ENCODE data around the gene GYPC.
"Not testable (repeated sequence)": the region's sequence is repeated elsewhere in the genome, so short reads cannot be mapped to it uniquely, and the experiment has no call there.

The GYPC gene, protein sequence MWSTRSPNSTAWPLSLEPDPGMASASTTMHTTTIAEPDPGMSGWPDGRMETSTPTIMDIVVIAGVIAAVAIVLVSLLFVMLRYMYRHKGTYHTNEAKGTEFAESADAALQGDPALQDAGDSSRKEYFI

DNA sequence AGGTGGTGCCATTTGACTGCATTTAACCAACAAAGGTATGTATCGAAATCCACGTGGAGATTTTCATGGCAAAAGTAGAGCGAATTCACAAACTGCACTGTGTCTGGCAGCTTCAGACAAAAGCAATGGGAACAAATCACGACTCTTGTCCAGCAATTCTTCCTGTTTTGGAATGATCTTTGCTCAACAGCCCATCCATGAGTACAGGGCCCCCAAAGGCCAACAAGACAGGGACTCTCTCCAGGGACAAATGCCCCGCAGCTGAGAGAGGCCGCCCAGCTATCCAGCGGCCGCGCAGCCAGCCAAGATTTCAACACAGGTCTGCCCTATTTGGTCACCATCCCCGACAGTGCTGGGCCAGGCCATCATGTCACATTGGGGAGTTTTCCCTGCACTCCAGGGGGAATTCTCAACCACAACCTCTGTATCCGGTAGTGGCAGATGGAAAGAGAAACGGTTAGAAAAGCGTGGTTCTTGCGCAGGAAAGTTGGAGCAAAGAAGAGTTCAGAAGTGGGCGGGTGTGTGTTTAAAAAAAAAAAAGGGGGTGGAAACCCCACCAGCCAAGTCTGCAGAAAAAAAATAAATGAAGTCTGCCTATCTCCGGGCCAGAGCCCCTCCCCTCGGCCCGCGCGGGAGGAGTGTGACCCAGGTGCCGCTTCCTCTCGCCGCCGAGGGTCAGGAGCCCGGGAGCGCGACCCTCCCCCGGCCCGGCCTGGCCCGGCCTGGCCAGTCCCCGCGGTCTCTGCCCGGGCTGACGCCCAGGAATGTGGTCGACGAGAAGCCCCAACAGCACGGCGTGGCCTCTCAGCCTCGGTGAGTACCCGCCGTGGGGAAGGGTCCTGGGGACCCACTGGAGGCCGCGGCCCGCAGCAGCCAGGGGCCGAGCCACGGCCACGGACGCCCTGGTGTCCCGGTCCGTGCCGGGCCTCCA lies at the start of gene GYPC:
Gene GYPC, plus strand, starts transcription at position 659 of the 931 bp plus-strand sequence. Its CDS starts 106 bp downstream, at position 765.
- DNase-seq: no peak

DNA sequence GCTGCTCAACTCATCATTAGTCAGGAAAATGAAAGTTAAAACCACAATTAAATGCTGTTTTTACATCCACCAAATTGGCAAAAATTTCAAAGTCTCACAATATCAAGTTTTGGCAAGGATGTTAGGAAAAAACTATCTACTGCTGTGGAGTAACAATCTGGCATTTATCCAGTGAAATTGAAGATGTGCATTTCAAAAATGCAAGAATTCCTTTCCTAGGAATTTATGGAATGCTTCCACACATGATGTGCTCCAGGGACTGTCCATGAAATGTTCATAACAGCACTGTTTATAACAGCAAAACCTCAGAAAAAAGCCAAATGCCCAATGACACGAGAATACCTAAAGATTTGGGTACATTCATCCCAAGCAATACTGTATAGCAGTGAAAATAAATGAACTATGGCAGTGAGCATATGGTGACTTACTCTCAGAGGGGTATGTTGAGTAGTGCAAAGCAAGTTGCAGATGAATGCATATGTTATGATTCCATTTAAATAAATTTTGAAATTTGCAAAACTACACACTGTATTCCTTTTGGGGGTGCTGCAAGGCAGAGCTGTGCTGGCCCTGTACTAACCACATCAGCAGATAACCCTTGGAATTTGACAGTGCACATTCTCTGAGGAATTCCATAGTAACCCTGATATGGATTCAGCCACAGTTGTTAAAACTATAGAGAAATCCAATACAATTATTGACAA lies 41.3 kb upstream of the GYPC start:
- no peak for DNase-seq

DNA sequence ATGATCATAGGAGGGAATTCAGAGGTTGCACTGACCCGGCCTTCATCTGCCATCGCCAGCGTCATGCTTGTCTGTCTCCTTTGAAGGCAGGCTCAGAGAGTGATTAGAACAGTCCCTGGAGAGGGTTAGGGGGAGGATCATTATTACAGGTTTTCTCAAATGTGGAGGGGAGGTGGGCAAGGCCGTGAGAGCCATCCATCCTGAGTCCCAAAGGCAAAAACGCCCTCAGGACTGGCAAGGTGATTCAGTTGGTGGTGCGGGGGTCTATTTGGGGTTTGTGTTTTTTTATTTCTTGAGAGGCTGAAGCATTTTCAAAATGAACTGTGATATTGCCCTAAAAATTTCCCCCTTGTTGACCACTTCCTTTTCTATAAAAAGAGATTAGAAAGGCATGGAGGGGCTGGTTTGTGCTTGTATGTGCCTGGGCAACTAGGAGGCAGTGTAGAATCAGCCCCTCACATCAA lies 39.3 kb upstream of the GYPC start:
- DNase-seq: no peak

DNA sequence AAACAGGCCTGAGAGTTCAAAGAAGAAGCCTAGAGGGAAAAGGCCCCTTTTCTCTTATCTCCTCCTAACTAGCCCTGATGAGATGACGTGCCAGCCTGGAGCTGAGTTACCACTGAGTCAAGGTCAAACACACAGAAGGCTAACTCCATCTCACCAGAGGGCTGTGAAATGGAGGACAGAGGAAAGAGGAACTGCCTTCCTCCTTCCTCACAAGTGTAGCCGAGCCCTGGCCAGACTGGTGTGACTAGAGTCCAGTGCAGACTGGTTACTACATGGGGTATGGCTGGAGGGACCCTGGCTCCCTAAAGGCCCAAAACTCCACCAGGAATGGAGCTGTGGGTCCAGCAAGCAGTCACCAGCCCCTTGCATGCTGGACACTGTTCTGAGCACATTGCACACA lies 35.7 kb upstream of the GYPC start:
- no peak for DNase-seq

DNA sequence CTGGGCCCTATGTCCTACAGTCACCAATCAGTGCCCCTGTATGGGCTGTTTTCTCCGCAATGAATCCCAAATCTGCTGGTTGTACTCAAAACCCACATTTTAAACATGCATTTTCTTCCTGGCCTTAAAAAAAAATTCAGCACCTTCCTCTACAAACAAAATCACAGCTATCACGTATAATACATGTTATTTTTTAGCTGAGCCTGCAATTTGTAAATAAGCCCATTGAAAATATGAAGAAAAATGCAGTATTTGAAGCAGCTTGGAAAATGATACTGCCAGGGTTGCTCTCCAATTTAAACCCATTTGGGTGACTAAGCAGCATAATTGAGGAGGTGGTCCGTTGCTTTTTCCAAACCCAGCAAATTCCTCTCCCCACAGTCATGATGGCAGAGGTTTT lies 33.0 kb upstream of the GYPC start:
- no peak for DNase-seq

DNA sequence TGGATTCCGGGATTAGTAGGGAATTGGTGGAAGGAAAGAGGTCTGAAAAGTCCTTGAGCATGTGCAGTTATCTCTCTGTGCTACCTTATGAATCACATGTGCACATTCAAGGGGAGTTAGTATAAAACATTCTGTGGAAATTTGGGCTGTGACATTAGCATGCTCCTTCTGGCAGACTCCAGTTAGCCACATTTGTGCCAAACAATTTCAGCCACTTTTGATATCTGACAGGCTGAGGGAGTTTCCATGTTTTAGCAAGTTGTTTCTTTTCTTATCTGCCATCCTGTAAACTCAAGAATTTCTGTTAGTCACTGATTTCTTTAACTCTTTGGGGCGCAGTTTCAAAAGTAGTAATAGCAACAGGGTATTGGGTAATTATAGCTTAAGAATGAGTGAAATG lies 28.3 kb upstream of the GYPC start:
- DNase-seq: no peak

DNA sequence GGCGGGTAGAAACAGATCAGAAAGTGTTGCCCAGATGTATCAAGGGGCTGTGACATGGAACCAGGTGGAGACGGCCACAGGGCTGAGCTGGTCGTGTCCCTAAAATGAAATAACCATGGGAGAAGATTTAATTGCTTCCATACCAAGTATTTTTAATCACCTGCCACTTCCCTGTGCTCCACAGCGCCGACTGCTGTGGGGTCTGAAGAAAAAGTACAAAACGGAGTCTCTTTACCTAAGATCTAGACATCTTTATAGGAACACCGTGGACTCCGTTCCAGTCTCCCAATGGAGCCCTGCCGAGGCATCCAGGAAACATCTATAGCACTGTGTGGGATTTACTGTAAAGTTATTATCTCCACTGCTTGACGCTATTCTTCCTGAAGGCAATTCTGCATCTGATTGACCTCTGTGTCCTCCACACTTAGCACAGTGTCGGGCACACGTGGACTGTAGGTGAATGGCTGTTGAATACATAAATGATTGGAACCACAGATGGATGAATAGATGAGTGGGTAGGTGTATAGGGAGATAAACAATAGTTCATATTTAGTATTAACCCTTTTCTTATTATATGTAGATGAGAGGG lies 21.6 kb upstream of the GYPC start:
- no peak for DNase-seq

DNA sequence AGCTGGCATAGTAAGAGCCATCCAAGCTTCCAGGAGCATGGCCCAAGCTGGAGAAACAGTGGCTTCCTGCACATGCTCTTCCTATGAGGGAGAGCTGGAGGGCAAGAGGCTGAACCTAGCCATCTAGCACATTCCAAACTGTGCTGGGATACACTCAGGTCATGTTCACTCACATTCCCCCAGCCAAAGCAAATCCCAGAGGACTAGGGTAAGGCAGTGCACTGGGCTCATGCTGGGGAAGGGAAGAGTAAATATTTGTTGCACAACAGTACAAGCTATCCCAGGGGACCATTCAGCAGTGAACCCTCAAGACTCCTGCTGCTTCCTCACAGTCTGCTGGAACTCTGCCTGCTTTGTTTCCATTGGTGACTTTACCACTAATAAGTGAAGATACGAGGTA lies 20.7 kb upstream of the GYPC start:
- no peak for DNase-seq

DNA sequence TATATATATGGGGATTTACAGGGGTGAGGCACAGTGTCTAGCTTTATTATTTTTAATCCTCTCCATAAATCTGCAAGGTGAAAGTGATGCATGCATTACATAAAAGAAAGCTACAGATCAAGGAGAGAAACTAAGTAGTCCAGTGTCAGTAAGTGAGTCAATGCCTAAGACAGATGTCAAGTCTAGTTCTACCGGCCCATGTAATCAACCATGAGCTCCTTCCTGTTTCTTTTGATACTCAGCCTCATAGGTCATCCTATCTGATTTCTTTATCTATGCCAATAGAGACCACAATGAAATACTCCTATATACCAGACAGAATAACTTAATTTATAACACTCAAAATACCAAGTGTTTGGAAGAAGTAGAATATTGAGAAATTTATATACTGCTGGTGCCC lies 20.2 kb upstream of the GYPC start:
- DNase-seq: no peak

DNA sequence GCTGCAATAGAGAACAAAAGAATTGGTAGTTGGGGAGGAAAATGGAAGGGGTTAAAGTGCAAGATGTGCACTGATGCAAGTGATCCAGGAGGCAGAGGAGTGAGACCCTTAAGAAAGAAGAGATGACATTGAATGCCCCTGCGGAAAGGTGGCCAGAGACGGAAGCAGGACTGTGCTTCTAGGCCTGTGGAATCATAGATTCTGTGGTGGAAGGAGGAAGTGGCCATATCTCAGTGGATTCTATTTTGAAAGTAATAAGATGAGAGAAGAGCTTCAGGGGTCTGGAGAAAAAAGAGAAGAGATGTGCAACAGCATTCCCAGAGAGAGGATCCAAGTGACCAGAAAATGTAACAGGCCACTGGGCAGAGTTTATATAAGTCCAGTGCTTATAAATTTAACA lies 18.6 kb upstream of the GYPC start:
- no peak for DNase-seq

DNA sequence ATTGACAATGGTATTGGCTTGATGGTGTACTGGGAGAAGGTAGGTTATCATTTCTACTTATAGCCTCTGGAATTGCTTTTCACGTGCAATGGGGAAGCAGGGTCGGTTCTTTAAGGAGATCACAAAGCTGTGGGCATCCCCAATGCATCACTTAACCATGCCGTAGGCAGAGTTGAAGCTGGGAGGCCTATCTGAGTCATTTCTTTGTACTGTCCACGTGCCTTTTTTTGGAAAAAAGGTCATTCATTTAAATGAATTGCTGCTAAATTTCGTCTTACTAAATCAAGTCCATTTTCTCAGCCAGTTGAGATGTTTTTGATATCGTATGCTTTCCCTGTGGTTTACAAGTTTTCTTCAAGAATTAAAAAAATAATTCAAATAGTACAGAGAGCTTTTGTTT lies 17.2 kb upstream of the GYPC start:
- DNase-seq: no peak

DNA sequence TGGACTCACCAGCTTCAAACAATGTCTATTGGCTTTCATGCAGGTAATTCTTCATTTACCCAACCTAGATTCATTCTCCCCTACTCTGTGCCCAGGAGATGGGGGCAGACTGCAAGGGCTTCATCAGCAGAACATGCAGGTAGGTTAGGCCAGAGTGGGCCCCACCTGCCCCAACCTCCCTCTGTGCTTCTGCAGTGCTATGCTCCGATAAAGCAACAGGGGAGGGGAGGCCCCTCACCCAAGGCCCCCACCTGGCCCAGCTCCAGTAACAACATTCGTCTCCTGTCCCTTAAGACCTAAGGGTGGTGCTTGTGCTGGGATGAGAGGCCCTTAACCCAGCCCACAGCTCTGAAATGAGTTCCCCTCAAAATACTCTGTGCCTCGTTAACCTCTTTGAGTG lies 16.7 kb upstream of the GYPC start:
- no peak for DNase-seq

DNA sequence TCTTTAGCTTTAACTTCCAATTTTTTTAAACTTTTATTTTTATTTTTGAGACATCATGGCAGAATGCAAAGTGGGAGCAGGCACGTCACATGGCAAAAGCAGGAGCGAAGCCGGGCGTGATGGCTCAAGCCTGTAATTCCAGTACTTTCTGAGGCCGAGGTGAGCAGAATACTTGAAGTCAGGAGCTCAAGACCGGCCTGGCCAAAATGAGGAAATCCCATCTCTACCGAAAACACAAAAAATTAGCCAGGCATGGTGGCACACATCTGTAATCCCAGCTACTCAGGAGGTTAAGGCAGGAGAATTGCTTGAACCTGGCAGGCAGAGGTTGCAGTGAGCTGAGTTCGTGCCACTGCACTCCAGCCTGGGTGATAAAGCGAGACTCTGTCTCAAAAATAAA lies 14.7 kb upstream of the GYPC start:
- not testable (repeated sequence) for DNase-seq

DNA sequence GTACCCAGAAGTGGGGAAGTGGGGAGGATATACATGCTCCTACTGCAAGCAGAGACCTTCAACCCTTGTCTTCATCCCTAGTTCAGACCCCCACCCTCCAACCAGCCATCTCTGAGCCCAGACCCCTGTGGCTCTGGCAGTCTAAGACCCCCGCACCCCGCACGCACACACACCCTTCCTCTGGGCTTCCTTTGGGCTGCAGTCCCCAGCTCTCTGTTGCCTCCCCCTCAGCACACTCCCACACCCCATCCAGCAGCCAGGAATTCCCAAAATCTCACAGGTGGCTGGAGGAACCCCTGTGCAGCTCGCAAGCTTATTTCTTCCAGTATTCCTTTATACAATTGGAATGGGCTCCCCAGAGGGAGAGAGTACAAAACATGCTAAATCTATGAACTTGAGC lies 13.9 kb upstream of the GYPC start:
- no peak for DNase-seq

DNA sequence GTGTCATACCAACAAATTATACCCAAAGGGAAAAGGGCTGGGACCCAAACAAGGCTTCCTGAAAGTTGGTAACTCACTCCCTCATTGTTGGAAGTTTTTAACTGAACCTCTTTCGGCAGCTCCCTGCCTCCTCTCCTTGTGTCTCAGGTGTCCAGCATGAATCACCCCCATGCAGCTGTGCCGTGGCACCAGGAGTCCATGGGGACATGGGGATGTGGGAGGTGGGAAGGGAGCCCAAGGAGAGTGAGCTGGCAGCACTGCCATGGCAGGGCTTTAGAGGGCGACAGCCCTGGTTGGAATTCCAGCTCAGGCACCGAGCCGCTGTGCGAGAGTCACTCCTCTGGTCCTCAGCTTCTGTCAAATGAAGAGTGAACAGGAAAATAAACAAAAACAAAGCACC lies 12.5 kb upstream of the GYPC start:
- no peak for DNase-seq

DNA sequence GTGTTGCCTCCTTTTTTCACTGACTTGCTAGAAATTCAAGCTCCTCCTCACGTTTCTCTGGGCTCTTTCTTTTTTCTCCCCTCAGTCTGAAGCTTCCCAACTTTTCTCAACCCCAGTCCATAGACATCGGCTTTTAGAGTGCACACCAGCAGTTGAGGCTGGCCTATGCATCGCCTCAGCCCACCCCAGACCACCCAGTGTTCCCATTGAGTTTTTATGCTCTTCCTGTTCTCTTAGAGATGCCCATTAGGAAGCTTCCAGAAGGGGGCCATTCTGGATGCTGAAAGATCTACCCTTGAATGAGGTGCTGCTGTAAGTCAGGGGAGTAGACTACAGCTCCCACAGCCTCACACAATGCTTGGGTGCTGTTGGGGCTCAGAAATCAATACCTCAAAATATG lies 12.0 kb upstream of the GYPC start:
- DNase-seq: no peak

DNA sequence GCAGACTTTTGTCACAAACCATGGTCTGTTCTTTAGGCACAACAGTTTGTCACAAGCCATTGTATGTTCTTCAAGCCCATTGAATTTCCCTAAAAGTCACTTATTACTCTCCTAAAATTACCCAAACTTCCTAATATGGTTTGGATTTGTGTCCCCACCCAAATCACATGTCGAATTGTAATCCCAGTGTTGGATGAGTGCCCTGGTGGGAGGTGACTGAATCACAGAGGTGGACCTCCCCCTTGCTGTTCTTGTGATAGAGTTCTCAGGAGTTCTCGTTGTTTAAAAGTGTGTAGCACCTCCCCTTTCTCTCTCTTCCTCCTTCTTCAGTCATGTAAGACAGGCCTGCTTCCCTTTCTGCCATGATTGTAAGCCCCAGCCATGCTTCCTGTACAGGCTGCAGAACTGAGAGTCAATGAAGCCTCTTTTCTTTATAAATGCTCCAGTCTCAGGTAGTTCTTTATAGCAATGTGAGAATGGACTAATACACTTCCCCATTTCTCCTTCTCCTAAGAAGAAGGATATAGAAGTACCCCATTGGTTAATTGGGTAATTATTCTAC lies 11.2 kb upstream of the GYPC start:
- no peak for DNase-seq

DNA sequence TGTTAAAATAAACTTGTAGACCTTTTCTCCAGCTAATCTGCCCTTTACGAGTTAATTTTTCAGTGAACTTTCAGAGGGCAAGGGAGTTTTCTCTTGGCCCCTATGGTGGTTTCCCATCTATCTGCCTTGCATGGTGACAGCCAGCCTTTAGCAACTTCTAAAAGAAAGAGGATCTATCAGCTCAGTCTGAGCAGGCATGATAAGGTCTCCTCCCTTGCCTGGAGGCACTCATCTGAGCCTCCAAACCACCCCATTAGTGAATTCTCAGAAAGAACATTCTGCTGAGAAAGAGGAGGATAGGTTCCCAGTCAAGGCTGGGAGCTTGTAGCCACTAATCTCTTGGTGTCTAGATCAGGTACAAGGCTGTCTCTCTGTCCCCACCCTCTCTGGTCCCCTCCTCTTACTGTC lies 10.7 kb upstream of the GYPC start:
- DNase-seq: no peak

DNA sequence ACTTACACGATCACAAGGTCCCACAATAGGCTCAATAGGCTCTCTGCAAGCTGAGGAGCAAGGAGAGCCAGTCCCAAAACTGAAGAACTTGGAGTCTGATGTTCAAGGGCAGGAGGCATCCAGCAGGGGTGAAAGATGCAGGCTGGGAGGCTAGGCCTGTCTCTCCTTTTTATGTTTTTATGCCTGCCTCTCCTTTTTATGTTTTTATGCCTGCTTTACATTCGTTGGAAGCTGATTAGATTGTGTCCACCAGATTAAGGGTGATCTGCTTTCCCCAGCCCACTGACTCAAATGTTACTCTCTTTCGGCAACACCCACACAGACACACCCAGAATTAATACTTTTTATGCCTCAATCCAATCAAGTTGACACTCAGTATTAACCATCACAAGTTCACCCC lies 9.9 kb upstream of the GYPC start:
- DNase-seq: no peak

DNA sequence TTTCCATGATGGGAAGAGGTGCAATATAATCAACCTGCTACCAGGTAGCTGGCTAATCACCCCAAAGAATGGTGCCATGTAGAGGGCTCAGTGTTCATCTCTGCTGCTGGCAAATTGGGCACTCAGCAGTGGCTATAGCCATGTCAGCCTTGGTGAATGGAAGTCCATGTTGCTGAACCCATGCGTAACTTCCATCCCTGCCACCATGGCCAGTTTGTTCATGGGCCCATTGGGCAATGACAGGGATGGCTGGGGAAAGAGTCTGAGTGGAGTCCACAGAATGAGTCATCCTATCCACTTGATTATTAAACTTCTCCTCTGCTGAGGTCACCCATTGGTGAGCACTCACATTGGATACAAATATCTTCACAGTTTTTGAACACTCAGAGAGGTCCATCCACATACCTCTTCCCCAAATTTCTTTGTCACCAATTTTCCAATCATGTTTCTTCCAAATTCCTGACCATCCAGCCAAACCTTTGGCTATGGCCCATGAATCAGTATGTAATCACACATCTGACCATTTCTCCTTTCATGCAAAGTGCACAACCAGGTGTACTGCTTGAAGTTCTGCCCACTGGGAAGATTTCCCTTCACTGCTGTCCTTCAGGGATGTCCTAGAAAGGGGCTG lies 8.1 kb upstream of the GYPC start:
- not testable (repeated sequence) for DNase-seq

DNA sequence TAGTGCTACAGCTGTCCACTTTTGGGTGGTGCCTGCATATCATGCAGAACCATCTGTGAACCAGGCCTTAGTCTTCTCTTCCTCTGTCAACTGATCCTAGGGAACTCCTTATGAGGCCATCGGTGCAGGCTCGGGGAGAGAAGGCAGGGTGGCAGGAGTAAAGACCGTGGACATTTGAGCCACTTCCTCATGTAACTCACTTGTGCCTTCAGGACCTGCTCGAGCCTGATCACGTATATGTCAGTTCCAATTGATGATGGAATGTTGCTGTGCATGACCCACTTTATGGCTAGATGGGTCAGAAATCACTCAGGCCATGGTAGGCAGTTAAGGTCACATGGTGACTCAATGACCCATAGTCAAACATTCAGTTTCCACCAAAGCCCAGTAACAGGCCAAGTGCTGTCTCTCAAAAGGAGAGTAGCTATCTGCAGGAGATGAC lies 7.6 kb upstream of the GYPC start:
- DNase-seq: not testable (repeated sequence)

DNA sequence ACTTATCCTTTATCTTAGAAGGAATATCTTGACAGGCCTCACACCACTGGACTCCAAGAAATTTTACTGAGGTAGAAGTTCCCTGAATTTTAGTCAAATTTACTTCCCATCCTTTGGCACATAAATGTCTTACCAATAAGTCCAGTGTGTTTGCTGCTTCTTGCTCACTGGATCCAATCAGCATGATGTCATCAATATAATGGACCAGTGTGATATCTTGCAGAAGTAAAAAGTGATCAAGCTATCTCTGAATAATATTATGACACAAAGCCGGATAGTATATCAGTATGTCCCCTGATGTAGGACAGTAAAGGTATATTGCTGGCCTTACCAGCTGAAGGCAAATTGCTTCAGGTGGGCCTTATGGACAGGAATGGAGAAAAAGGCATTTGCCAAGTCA lies 6.9 kb upstream of the GYPC start:
- no peak for DNase-seq

DNA sequence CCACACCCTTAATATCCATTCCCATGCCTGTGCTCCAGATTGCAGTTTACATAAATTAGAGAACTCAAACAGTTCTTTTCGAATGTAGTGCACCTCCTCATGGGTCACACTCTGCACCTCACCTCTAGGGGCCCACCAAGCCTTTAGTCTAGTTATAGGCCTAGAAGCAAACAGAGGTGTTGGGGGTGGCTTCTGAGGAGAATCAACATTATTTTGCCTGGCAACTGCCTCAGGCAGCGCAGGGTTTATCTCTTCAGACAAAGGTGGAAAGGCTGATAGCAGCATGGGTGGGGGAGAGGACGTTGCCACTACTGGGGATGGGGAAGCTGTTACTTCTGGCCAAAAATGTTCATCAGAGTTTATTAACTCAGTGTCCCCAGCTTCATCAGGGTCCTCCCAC lies 5.0 kb upstream of the GYPC start:
- no peak for DNase-seq
